HEK293 (cell line): ENCODE data around the gene DOK4.

Experiments
- HOXC10 ChIP-seq: sonication (generic); formaldehyde crosslinking; IDR thresholded peaks from 2 replicates; pipeline ENCODE4 v1.8.1; 2023; ENCODE audit warnings: mild to moderate bottlenecking, missing genetic modification reagents
- IKZF3 ChIP-seq: fragments of 450-650 bp; IDR thresholded peaks from 2 replicates; pipeline ENCODE4 v1.5.0; 2018; ENCODE audit warnings: missing biosample characterization, mild to moderate bottlenecking, missing genetic modification characterization, moderate library complexity
- KLF1 ChIP-seq: fragments of 450-650 bp; formaldehyde crosslinking; IDR thresholded peaks from 2 replicates; pipeline ENCODE4 v1.5.1; 2016; ENCODE audit warnings: missing biosample characterization, missing genetic modification characterization
- KLF7 ChIP-seq: fragments of 450-650 bp; formaldehyde crosslinking; IDR thresholded peaks from 2 replicates; pipeline ENCODE4 v1.5.1; 2016; ENCODE audit warnings: missing biosample characterization, missing genetic modification characterization, borderline replicate concordance
- TCF7L2 ChIP-seq: IDR thresholded peaks from 2 replicates; pipeline ENCODE4 v1.6.1; 2011; ENCODE audit warnings: low read depth, mild to moderate bottlenecking, inconsistent platforms, low read length, moderate library complexity, borderline replicate concordance
- YY2 ChIP-seq: fragments of 450-650 bp; formaldehyde crosslinking; IDR thresholded peaks from 2 replicates; pipeline ENCODE4 v1.5.1; 2016; ENCODE audit warnings: missing biosample characterization, missing genetic modification characterization
- ZBTB17 ChIP-seq: fragments of 450-650 bp; formaldehyde crosslinking; IDR thresholded peaks from 2 replicates; pipeline ENCODE4 v1.5.1; 2016; ENCODE audit warnings: missing biosample characterization, missing genetic modification characterization
- ZBTB7A ChIP-seq: fragments of 450-650 bp; formaldehyde crosslinking; IDR thresholded peaks from 2 replicates; pipeline ENCODE4 v1.5.1; 2016; ENCODE audit warnings: low read depth, missing biosample characterization, missing genetic modification characterization
- ZIC2 ChIP-seq: fragments of 450-650 bp; formaldehyde crosslinking; IDR thresholded peaks from 2 replicates; pipeline ENCODE4 v1.5.1; 2016; ENCODE audit warnings: missing biosample characterization, missing genetic modification characterization
- ZNF114 ChIP-seq: fragments of 450-650 bp; formaldehyde crosslinking; IDR thresholded peaks from 2 replicates; pipeline ENCODE4 v1.5.0; 2017; ENCODE audit warnings: missing biosample characterization, missing genetic modification characterization
- ZNF138 ChIP-seq: fragments of 450-650 bp; formaldehyde crosslinking; IDR thresholded peaks from 2 replicates; pipeline ENCODE4 v1.5.1; 2016; ENCODE audit warnings: missing biosample characterization, missing genetic modification characterization, borderline replicate concordance
- ZNF202 ChIP-seq: fragments of 450-650 bp; formaldehyde crosslinking; IDR thresholded peaks from 2 replicates; pipeline ENCODE4 v1.5.1; 2016; ENCODE audit warnings: missing biosample characterization, missing genetic modification characterization, borderline replicate concordance
- ZNF221 ChIP-seq: fragments of 450-650 bp; formaldehyde crosslinking; IDR thresholded peaks from 2 replicates; pipeline ENCODE4 v1.5.1; 2017; ENCODE audit warnings: missing biosample characterization, missing genetic modification characterization, borderline replicate concordance
- ZNF24 ChIP-seq: fragments of 450-650 bp; formaldehyde crosslinking; IDR thresholded peaks from 2 replicates; pipeline ENCODE4 v1.5.1; 2016; ENCODE audit warnings: missing biosample characterization, missing genetic modification characterization
- ZNF248 ChIP-seq: fragments of 450-650 bp; formaldehyde crosslinking; IDR thresholded peaks from 2 replicates; pipeline ENCODE4 v1.5.1; 2017; ENCODE audit warnings: missing biosample characterization, missing genetic modification characterization
- ZNF266 ChIP-seq: fragments of 450-650 bp; formaldehyde crosslinking; IDR thresholded peaks from 2 replicates; pipeline ENCODE4 v1.5.1; 2016; ENCODE audit warnings: missing biosample characterization, missing genetic modification characterization, low read depth
- ZNF341 ChIP-seq: fragments of 450-650 bp; formaldehyde crosslinking; IDR thresholded peaks from 2 replicates; pipeline ENCODE4; 2016; ENCODE audit warnings: low read depth, missing biosample characterization, missing genetic modification characterization
- ZNF394 ChIP-seq: fragments of 450-650 bp; formaldehyde crosslinking; IDR thresholded peaks from 2 replicates; pipeline ENCODE4 v1.5.1; 2016; ENCODE audit warnings: missing biosample characterization, missing genetic modification characterization, mild to moderate bottlenecking, moderate library complexity, borderline replicate concordance
- ZNF404 ChIP-seq: fragments of 450-650 bp; formaldehyde crosslinking; IDR thresholded peaks from 2 replicates; pipeline ENCODE4 v1.5.1; 2017; ENCODE audit warnings: missing biosample characterization, missing genetic modification characterization
- ZNF473 ChIP-seq: fragments of 450-650 bp; formaldehyde crosslinking; IDR thresholded peaks from 2 replicates; pipeline ENCODE4 v1.5.1; 2017; ENCODE audit warnings: missing biosample characterization, missing genetic modification characterization
- ZNF585B ChIP-seq: fragments of 450-650 bp; formaldehyde crosslinking; IDR thresholded peaks from 2 replicates; pipeline ENCODE4 v1.5.1; 2016; ENCODE audit warnings: missing biosample characterization, missing genetic modification characterization
- ZNF747 ChIP-seq: fragments of 450-650 bp; formaldehyde crosslinking; IDR thresholded peaks from 2 replicates; pipeline ENCODE4 v1.5.1; 2016; ENCODE audit warnings: missing biosample characterization, missing genetic modification characterization
- ZNF776 ChIP-seq: fragments of 450-650 bp; formaldehyde crosslinking; IDR thresholded peaks from 2 replicates; pipeline ENCODE4 v1.5.0; 2017; ENCODE audit warnings: missing biosample characterization, missing genetic modification characterization, borderline replicate concordance
- ZNF785 ChIP-seq: fragments of 450-650 bp; formaldehyde crosslinking; IDR thresholded peaks from 2 replicates; pipeline ENCODE4 v1.5.1; 2016; ENCODE audit warnings: missing biosample characterization, missing genetic modification characterization
- ZNF792 ChIP-seq: fragments of 450-650 bp; formaldehyde crosslinking; IDR thresholded peaks from 2 replicates; pipeline ENCODE4 v1.5.1; 2016; ENCODE audit warnings: missing biosample characterization, missing genetic modification characterization
- ZNF837 ChIP-seq: fragments of 450-650 bp; formaldehyde crosslinking; IDR thresholded peaks from 2 replicates; pipeline ENCODE4 v1.5.1; 2016; ENCODE audit warnings: missing biosample characterization, missing genetic modification characterization
- ZSCAN23 ChIP-seq: fragments of 450-650 bp; formaldehyde crosslinking; IDR thresholded peaks from 2 replicates; pipeline ENCODE4 v1.5.1; 2016; ENCODE audit warnings: missing biosample characterization, missing genetic modification characterization
- TF ChIP-seq, protein P1 (sequence below): fragments of 450-650 bp; formaldehyde crosslinking; IDR thresholded peaks from 2 replicates; pipeline ENCODE4 v1.5.1; 2016; ENCODE audit warnings: missing biosample characterization, missing genetic modification characterization, borderline replicate concordance
- TF ChIP-seq, protein P2 (sequence below): fragments of 450-650 bp; formaldehyde crosslinking; IDR thresholded peaks from 2 replicates; pipeline ENCODE4 v1.5.1; 2016; ENCODE audit warnings: missing biosample characterization, missing genetic modification characterization
- TF ChIP-seq, protein P3 (sequence below): fragments of 450-650 bp; formaldehyde crosslinking; IDR thresholded peaks from 2 replicates; pipeline ENCODE4 v1.5.0; 2017; ENCODE audit warnings: missing biosample characterization, missing genetic modification characterization, borderline replicate concordance
- TF ChIP-seq, protein P4 (sequence below): fragments of 450-650 bp; formaldehyde crosslinking; optimal IDR thresholded peaks from 2 replicates; pipeline ENCODE3; 2016; ENCODE audit warnings: missing biosample characterization, mild to moderate bottlenecking, missing genetic modification characterization

DOK4 gene

DNA sequence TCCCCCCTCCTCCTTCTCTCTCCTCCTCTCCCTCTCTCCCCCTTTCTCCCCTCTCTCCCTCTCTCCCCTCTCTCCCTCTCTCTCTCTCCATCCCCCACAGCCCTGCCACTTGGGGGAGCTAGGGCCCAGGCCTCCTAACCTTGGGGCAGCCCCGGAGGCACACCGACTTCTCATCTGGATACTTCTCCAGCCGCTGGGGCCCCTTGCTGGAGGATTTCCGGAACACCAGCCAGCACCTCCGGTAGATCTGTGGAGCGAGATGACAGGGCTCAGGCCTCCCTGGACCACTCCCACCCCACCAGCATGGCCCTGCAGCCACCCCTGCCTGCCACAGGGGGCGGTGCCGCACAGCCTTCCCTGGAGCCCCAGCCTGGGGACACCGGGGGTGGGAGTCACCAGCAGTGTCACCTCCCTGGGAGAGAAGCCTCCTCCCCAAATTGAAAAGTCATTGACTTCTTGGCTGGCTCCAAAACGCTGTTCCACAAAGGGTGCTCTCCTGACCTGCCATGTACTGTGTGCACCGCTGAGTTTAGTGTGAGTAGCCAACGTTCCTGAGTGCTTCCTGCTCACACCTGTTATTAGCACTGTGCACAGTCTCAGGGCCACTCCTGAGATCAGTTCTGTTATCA is 10.5 kb downstream of the DOK4 start (continued):
- TF ChIP-seq YY2 (tag by site-specific recombination) = no peak
- TF ChIP-seq ZNF202 (tag by site-specific recombination) = no peak
- no peak for TF ChIP-seq ZNF747 (tag by site-specific recombination)
- TF ChIP-seq ZBTB17 (tag by site-specific recombination) = peak; percentile 49; the same call in 1 of the 2 replicates
- TF ChIP-seq ZNF404 (tag by site-specific recombination) = no peak
- TF ChIP-seq ZNF248 (tag by site-specific recombination) = no peak
- TF ChIP-seq HOXC10 = no peak
- no peak for TF ChIP-seq KLF1 (tag by site-specific recombination)
- TF ChIP-seq ZNF837 (tag by site-specific recombination) = no peak
- TF ChIP-seq ZNF792 (tag by site-specific recombination) = no peak
- no peak for TF ChIP-seq KLF7 (tag by site-specific recombination)
- TF ChIP-seq ZNF138 (tag by site-specific recombination) = no peak
- no peak for TF ChIP-seq ZNF114 (tag by site-specific recombination)
- peak; percentile 52 for TF ChIP-seq ZNF341
- peak; percentile 74 for TF ChIP-seq ZIC2 (tag by site-specific recombination)
- no peak for TF ChIP-seq ZNF221 (tag by site-specific recombination)
- no peak for TF ChIP-seq IKZF3
- TF ChIP-seq, protein P1, sequence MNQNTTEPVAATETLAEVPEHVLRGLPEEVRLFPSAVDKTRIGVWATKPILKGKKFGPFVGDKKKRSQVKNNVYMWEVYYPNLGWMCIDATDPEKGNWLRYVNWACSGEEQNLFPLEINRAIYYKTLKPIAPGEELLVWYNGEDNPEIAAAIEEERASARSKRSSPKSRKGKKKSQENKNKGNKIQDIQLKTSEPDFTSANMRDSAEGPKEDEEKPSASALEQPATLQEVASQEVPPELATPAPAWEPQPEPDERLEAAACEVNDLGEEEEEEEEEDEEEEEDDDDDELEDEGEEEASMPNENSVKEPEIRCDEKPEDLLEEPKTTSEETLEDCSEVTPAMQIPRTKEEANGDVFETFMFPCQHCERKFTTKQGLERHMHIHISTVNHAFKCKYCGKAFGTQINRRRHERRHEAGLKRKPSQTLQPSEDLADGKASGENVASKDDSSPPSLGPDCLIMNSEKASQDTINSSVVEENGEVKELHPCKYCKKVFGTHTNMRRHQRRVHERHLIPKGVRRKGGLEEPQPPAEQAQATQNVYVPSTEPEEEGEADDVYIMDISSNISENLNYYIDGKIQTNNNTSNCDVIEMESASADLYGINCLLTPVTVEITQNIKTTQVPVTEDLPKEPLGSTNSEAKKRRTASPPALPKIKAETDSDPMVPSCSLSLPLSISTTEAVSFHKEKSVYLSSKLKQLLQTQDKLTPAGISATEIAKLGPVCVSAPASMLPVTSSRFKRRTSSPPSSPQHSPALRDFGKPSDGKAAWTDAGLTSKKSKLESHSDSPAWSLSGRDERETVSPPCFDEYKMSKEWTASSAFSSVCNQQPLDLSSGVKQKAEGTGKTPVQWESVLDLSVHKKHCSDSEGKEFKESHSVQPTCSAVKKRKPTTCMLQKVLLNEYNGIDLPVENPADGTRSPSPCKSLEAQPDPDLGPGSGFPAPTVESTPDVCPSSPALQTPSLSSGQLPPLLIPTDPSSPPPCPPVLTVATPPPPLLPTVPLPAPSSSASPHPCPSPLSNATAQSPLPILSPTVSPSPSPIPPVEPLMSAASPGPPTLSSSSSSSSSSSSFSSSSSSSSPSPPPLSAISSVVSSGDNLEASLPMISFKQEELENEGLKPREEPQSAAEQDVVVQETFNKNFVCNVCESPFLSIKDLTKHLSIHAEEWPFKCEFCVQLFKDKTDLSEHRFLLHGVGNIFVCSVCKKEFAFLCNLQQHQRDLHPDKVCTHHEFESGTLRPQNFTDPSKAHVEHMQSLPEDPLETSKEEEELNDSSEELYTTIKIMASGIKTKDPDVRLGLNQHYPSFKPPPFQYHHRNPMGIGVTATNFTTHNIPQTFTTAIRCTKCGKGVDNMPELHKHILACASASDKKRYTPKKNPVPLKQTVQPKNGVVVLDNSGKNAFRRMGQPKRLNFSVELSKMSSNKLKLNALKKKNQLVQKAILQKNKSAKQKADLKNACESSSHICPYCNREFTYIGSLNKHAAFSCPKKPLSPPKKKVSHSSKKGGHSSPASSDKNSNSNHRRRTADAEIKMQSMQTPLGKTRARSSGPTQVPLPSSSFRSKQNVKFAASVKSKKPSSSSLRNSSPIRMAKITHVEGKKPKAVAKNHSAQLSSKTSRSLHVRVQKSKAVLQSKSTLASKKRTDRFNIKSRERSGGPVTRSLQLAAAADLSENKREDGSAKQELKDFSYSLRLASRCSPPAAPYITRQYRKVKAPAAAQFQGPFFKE (tag by site-specific recombination) = no peak
- TF ChIP-seq ZNF394 (tag by site-specific recombination) = no peak
- TF ChIP-seq ZNF24 (tag by site-specific recombination) = no peak
- TF ChIP-seq TCF7L2 = no peak
- TF ChIP-seq ZBTB7A (tag by site-specific recombination) = no peak
- TF ChIP-seq ZSCAN23 = no peak
- TF ChIP-seq, protein P2, sequence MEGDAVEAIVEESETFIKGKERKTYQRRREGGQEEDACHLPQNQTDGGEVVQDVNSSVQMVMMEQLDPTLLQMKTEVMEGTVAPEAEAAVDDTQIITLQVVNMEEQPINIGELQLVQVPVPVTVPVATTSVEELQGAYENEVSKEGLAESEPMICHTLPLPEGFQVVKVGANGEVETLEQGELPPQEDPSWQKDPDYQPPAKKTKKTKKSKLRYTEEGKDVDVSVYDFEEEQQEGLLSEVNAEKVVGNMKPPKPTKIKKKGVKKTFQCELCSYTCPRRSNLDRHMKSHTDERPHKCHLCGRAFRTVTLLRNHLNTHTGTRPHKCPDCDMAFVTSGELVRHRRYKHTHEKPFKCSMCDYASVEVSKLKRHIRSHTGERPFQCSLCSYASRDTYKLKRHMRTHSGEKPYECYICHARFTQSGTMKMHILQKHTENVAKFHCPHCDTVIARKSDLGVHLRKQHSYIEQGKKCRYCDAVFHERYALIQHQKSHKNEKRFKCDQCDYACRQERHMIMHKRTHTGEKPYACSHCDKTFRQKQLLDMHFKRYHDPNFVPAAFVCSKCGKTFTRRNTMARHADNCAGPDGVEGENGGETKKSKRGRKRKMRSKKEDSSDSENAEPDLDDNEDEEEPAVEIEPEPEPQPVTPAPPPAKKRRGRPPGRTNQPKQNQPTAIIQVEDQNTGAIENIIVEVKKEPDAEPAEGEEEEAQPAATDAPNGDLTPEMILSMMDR (tag by site-specific recombination) = peak; percentile 92
- TF ChIP-seq, protein P3, sequence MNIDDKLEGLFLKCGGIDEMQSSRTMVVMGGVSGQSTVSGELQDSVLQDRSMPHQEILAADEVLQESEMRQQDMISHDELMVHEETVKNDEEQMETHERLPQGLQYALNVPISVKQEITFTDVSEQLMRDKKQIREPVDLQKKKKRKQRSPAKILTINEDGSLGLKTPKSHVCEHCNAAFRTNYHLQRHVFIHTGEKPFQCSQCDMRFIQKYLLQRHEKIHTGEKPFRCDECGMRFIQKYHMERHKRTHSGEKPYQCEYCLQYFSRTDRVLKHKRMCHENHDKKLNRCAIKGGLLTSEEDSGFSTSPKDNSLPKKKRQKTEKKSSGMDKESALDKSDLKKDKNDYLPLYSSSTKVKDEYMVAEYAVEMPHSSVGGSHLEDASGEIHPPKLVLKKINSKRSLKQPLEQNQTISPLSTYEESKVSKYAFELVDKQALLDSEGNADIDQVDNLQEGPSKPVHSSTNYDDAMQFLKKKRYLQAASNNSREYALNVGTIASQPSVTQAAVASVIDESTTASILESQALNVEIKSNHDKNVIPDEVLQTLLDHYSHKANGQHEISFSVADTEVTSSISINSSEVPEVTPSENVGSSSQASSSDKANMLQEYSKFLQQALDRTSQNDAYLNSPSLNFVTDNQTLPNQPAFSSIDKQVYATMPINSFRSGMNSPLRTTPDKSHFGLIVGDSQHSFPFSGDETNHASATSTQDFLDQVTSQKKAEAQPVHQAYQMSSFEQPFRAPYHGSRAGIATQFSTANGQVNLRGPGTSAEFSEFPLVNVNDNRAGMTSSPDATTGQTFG (tag by site-specific recombination) = no peak
- no peak for TF ChIP-seq ZNF585B (tag by site-specific recombination)
- no peak for TF ChIP-seq ZNF776 (tag by site-specific recombination)
- no peak for TF ChIP-seq ZNF266 (tag by site-specific recombination)
- TF ChIP-seq, protein P4, sequence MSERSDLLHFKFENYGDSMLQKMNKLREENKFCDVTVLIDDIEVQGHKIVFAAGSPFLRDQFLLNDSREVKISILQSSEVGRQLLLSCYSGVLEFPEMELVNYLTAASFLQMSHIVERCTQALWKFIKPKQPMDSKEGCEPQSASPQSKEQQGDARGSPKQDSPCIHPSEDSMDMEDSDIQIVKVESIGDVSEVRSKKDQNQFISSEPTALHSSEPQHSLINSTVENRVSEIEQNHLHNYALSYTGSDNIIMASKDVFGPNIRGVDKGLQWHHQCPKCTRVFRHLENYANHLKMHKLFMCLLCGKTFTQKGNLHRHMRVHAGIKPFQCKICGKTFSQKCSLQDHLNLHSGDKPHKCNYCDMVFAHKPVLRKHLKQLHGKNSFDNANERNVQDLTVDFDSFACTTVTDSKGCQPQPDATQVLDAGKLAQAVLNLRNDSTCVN = no peak
- no peak for TF ChIP-seq ZNF473 (tag by site-specific recombination)
- TF ChIP-seq ZNF785 (tag by site-specific recombination) = no peak
